GM23338 (cell line): ENCODE measurements around the gene GNL3. TPM values are rescaled to one million over a fixed set of nuclear protein-coding genes. Genes with fewer than 3 reads are reported as not detected.

Experiments
- ATAC-seq: fragments of 200-7000 bp; cut with Tn5 transposase; 3 replicates; pipeline ENCODE4 v1.9.1; 2020
- DNase-seq: peaks from one replicate; pipeline ENCODE4 v3.0.0-alpha.2; 2015; ENCODE audit warnings: low spot score
- H2AFZ ChIP-seq: fragments of 200-600 bp; sonication (generic); 2 replicates; pipeline ENCODE4 v1.8.0; 2016; ENCODE audit warnings: antibody characterized with exemption, mild to moderate bottlenecking, moderate library complexity
- H3F3A ChIP-seq: fragments of 200-600 bp; sonication (generic); replicated peaks from 2 replicates; pipeline ENCODE4 v1.8.0; 2017; ENCODE audit warnings: antibody characterized with exemption, mixed run types, low read depth
- H3K27ac ChIP-seq: fragments of 200-600 bp; sonication (generic); 2 replicates; pipeline ENCODE4 v1.6.1; 2016; ENCODE audit warnings: low read depth
- H3K27me3 ChIP-seq: fragments of 200-600 bp; sonication (generic); 2 replicates; pipeline ENCODE4 v1.8.0; 2016; ENCODE audit warnings: mild to moderate bottlenecking, mixed run types, moderate library complexity; ENCODE audit not compliant: insufficient read depth
- H3K36me3 ChIP-seq: fragments of 200-600 bp; sonication (generic); 2 replicates; pipeline ENCODE4 v1.8.0; 2016; ENCODE audit warnings: mild to moderate bottlenecking; ENCODE audit not compliant: insufficient read depth
- H3K4me1 ChIP-seq: fragments of 200-600 bp; sonication (generic); 2 replicates; pipeline ENCODE4 v1.8.0; 2016; ENCODE audit warnings: mild to moderate bottlenecking, moderate library complexity; ENCODE audit not compliant: insufficient read depth
- H3K4me2 ChIP-seq: fragments of 200-600 bp; sonication (generic); 2 replicates; pipeline ENCODE4 v1.7.1; 2017; ENCODE audit warnings: mixed run types
- H3K4me3 ChIP-seq: fragments of 200-600 bp; sonication (generic); 2 replicates; pipeline ENCODE4 v1.6.1; 2016; ENCODE audit warnings: mixed run types
- H3K79me2 ChIP-seq: fragments of 200-600 bp; sonication (generic); replicated peaks from 2 replicates; pipeline ENCODE4 v1.8.0; 2017; ENCODE audit warnings: mild to moderate bottlenecking; ENCODE audit not compliant: insufficient read depth
- H3K9me2 ChIP-seq: fragments of 200-600 bp; sonication (generic); 2 replicates; pipeline ENCODE4 v1.8.0; 2017; ENCODE audit not compliant: insufficient read depth
- H4K20me1 ChIP-seq: fragments of 200-600 bp; sonication (generic); replicated peaks from 2 replicates; pipeline ENCODE4 v1.8.0; 2017; ENCODE audit warnings: mild to moderate bottlenecking; ENCODE audit not compliant: insufficient read depth
- H3K27ac Mint-ChIP-seq: 2 replicates; pipeline ENCODE4 v1.8.0; 2020; ENCODE audit warnings: inconsistent platforms, mild to moderate bottlenecking, moderate library complexity, mixed read lengths
- H3K27me3 Mint-ChIP-seq: 3 replicates; pipeline ENCODE4 v1.8.0; 2022; ENCODE audit warnings: low read depth, mild to moderate bottlenecking, moderate library complexity, mixed read lengths, inconsistent platforms; ENCODE audit not compliant: insufficient read depth, poor library complexity
- H3K36me3 Mint-ChIP-seq: 3 replicates; pipeline ENCODE4 v1.8.0; 2021; ENCODE audit warnings: low read depth, mild to moderate bottlenecking, inconsistent platforms, moderate library complexity, mixed read lengths
- H3K4me1 Mint-ChIP-seq: 3 replicates; pipeline ENCODE4 v1.8.0; 2020; ENCODE audit warnings: mild to moderate bottlenecking, inconsistent platforms, mixed read lengths
- H3K4me3 Mint-ChIP-seq: 3 replicates; pipeline ENCODE4 v1.8.0; 2021; ENCODE audit warnings: moderate library complexity, mild to moderate bottlenecking, inconsistent platforms, mixed read lengths
- H3K9me3 Mint-ChIP-seq: 3 replicates; pipeline ENCODE4 v1.8.0; 2020; ENCODE audit warnings: moderate library complexity, mild to moderate bottlenecking, inconsistent platforms, mixed read lengths
- CREB1 ChIP-seq: fragments of 250-450 bp; sonication (Bioruptor Pico); IDR thresholded peaks from 2 replicates; pipeline ENCODE4 v1.5.0; 2020; ENCODE audit warnings: low read depth, mild to moderate bottlenecking, moderate library complexity
- CTCF ChIP-seq, 2 experiments: fragments of 200-600 bp in 1 of 2; sonication (generic) in 1 of 2; conservative IDR thresholded peaks; 2 replicates each; pipeline versions ENCODE4 v1.5.1 to v1.6.1; 2016 to 2017; ENCODE audit warnings: antibody characterized with exemption in 2 of 2, low read depth in 2 of 2, mild to moderate bottlenecking in 2 of 2, moderate library complexity in 1 of 2
- ETS1 ChIP-seq: IDR thresholded peaks from 2 replicates; pipeline ENCODE4 v1.6.1; 2016; ENCODE audit warnings: antibody characterized with exemption
- EZH2 ChIP-seq: fragments of 200-600 bp; sonication (generic); IDR thresholded peaks from one replicate; pipeline ENCODE4 v1.8.0; 2017; ENCODE audit warnings: antibody characterized with exemption, mild to moderate bottlenecking, low read depth; ENCODE audit not compliant: unreplicated experiment
- EZH2phosphoT487 ChIP-seq: fragments of 200-600 bp; sonication (generic); IDR thresholded peaks from one replicate; pipeline ENCODE4 v1.8.1; 2018; ENCODE audit warnings: antibody characterized with exemption; ENCODE audit not compliant: unreplicated experiment
- JUNB ChIP-seq: IDR thresholded peaks from one replicate; pipeline ENCODE4 v1.6.1; 2016; ENCODE audit warnings: antibody characterized with exemption; ENCODE audit not compliant: unreplicated experiment
- REST ChIP-seq: IDR thresholded peaks from one replicate; pipeline ENCODE4 v1.6.1; 2018; ENCODE audit warnings: antibody characterized with exemption; ENCODE audit not compliant: unreplicated experiment
- STAT1 ChIP-seq: IDR thresholded peaks from one replicate; pipeline ENCODE4 v1.6.1; 2016; ENCODE audit warnings: antibody characterized with exemption; ENCODE audit not compliant: unreplicated experiment
- ZNF331 ChIP-seq: fragments of 250-450 bp; sonication (Bioruptor Pico); IDR thresholded peaks from 2 replicates; pipeline ENCODE4 v1.5.0; 2020; ENCODE audit warnings: low read depth, mild to moderate bottlenecking, moderate library complexity
- polyA plus RNA-seq: library from polyadenylated mRNA; unstranded; fragments of >200 nt; fragmentation: Nextera tagmentation; extraction: Ambion mirVana; gene quantifications from 2 replicates; pipeline ENCODE4 v1.2.1, GENCODE V29; 2016
- total RNA-seq: library from RNA; depleted of rRNA; stranded (reverse); fragments of >200 nt; shearing (Covaris generic); gene quantifications from 2 replicates; pipeline ENCODE4 v1.2.3, GENCODE V29; 2014

The GNL3 gene
- total and polyA plus RNA-seq, 2 experiments from 2014 or later, result 169 to 205 TPM

GRCh38 chr3:52695798-52696671, 10.2 kb downstream of the GNL3 start (continued):
- TF ChIP-seq EZH2phosphoT487 (no peak), ETS1 (no peak), REST (no peak)

- Histone ChIP-seq H2AFZ (no peak overlapping the region), H3K79me2 (peaks cover 3% of the 10 kb centered on the region), H4K20me1 (peaks cover 45% of the 10 kb centered on the region), H3K9me2 (no peaks in the 10 kb centered on the region), H3K36me3 (peaks cover 45% of the 10 kb centered on the region), H3K27me3 (no peaks in the 10 kb centered on the region), H3K4me1 (no peaks in the 10 kb centered on the region), H3F3A (peaks cover 52% of the 10 kb centered on the region), H3K27ac (peak overlapping the region; percentile 75), H3K4me3 (no peak overlapping the region), H3K4me2 (no peak overlapping the region)
- Mint-ChIP-seq H3K9me3 (no peaks in the 10 kb centered on the region), H3K27ac (no peak overlapping the region), H3K36me3 (peaks cover 54% of the 10 kb centered on the region), H3K27me3 (peaks cover 2% of the 10 kb centered on the region), H3K4me1 (no peaks in the 10 kb centered on the region), H3K4me3 (no peak overlapping the region)
- ATAC-seq (no peak), DNase-seq (no peak)
- TF ChIP-seq CTCF (conservative IDR thresholded peaks at IDR 0.05; ENCODE audit: low read depth in 2 of 2), result no peak
- no peak for TF ChIP-seq STAT1
- TF ChIP-seq REST, result no peak
- TF ChIP-seq JUNB, result no peak
- no peak for TF ChIP-seq EZH2
- TF ChIP-seq ETS1, result no peak
- no peak for TF ChIP-seq CREB1
- no peak for TF ChIP-seq ZNF331 (CRISPR knock-in tag)
- no peak for TF ChIP-seq EZH2phosphoT487
Measured at GRCh38 chr3:52696830-52697631, 11.2 kb downstream of the GNL3 start.
